Keratinocyte (primary cell): Measurements from ENCODE around the gene LUZP1.

ENCODE experiments used
- EZH2 ChIP-seq: IDR thresholded peaks from one replicate; pipeline ENCODE4 v1.6.1; 2012; ENCODE audit warnings: inconsistent platforms, mild to moderate bottlenecking, low read length, moderate library complexity
- TF ChIP-seq, protein P1 (sequence below), 3 experiments: IDR thresholded peaks in 1 of 3; conservative IDR thresholded peaks in 1 of 3; optimal IDR thresholded peaks in 1 of 3; 2 replicates in 2 of 3; 3 replicates in 1 of 3; pipeline versions ENCODE3 to v1.5.1; 2011; ENCODE audit warnings: low read length in 3 of 3, mild to moderate bottlenecking in 3 of 3, moderate library complexity in 2 of 3, control low read depth in 1 of 3, inconsistent platforms in 1 of 3; ENCODE audit not compliant: insufficient read depth in 2 of 3; ENCODE audit errors: extremely low read depth in 1 of 3

DNA sequence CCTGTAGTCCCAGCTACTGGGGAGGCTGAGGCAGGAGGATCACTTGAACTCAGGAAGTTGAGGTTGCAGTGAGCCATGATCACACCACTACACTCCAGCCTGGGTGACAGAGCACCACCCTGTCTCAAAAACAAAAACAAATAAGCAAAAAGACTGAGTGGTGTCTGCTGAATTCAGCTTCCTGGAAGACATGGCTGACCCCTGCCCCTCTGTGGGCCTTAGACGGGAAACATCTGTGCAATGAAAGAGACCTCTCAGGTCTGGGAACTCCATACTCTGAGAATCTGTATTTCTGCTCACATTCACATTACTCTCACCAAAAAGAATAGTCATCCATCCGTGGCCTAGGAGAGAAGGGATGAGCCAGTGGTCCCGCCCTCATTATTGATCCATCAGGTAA is 46.6 kb upstream of the LUZP1 start:
- TF ChIP-seq, protein P1, sequence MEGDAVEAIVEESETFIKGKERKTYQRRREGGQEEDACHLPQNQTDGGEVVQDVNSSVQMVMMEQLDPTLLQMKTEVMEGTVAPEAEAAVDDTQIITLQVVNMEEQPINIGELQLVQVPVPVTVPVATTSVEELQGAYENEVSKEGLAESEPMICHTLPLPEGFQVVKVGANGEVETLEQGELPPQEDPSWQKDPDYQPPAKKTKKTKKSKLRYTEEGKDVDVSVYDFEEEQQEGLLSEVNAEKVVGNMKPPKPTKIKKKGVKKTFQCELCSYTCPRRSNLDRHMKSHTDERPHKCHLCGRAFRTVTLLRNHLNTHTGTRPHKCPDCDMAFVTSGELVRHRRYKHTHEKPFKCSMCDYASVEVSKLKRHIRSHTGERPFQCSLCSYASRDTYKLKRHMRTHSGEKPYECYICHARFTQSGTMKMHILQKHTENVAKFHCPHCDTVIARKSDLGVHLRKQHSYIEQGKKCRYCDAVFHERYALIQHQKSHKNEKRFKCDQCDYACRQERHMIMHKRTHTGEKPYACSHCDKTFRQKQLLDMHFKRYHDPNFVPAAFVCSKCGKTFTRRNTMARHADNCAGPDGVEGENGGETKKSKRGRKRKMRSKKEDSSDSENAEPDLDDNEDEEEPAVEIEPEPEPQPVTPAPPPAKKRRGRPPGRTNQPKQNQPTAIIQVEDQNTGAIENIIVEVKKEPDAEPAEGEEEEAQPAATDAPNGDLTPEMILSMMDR (optimal IDR thresholded peaks at IDR 0.05 in 1 of 3, IDR thresholded peaks at IDR 0.05 in 1 of 3, conservative IDR thresholded peaks at IDR 0.05 in 1 of 3; ENCODE audit: extremely low read depth in 1 of 3, insufficient read depth in 2 of 3, low read length in 3 of 3): no peak
- TF ChIP-seq EZH2: no peak
